Epithelial cell of esophagus (primary cell): Measurements from ENCODE around the gene TSSK3.

ENCODE experiments used
- DNase-seq: peaks from one replicate; pipeline ENCODE4 v3.0.0; 2010; ENCODE audit warnings: low read depth
- H3K4me3 ChIP-seq: 2 replicates; pipeline ENCODE4 v1.5.1; 2011; ENCODE audit warnings: mild to moderate bottlenecking, low read length, control low read depth
- CTCF ChIP-seq: IDR thresholded peaks from 2 replicates; pipeline ENCODE4 v1.5.1; 2011; ENCODE audit warnings: low read depth, mild to moderate bottlenecking, low read length, control low read depth, inconsistent platforms; ENCODE audit not compliant: insufficient read depth; ENCODE audit errors: missing control alignments

The TSSK3 gene

GRCh38 chr1:32362474-32363313 is at the start of gene TSSK3, which contains the start of gene FAM229A:
TSS of gene TSSK3 (plus strand) at chr1:32362539. CDS start at chr1:32362702, 163 bp downstream.
TSS of gene FAM229A (minus strand) at chr1:32362485. CDS start at chr1:32362091, 394 bp downstream.
- no peak for DNase-seq
- no peak for TF ChIP-seq CTCF
- peak within 1 kb of the TSS; percentile 36 for H3K4me3 ChIP-seq

- TF ChIP-seq CTCF, result no peak
- no peak overlapping the region for H3K4me3 ChIP-seq
- DNase-seq, result no peak
Measured at GRCh38 chr1:32316903-32317277, 45.4 kb upstream of the TSSK3 start.

- no peak for TF ChIP-seq CTCF
- no peak for DNase-seq
- no peak overlapping the region for H3K4me3 ChIP-seq
Measured at GRCh38 chr1:32318127-32318869, 44.0 kb upstream of the TSSK3 start.

- H3K4me3 ChIP-seq, result no peak overlapping the region
- TF ChIP-seq CTCF, result no peak
- no peak for DNase-seq
Measured at GRCh38 chr1:32321712-32322291, 40.5 kb upstream of the TSSK3 start.

- DNase-seq, result no peak
- TF ChIP-seq CTCF, result no peak
- H3K4me3 ChIP-seq, result no peak overlapping the region
Measured at GRCh38 chr1:32327204-32327603, 35.1 kb upstream of the TSSK3 start.

- no peak for TF ChIP-seq CTCF
- DNase-seq, result no peak
Measured at GRCh38 chr1:32329931-32330466, 32.3 kb upstream of the TSSK3 start.

More at GRCh38 chr1:32329931-32330466, 32.3 kb upstream of the TSSK3 start:
- H3K4me3 ChIP-seq, result no peak overlapping the region
